GM23338 (cell line): ENCODE measurements around the gene PRRX1. TPM values are rescaled to one million over a fixed set of nuclear protein-coding genes. Genes with fewer than 3 reads are reported as not detected.
A peak's percentile ranks its signal among the peaks of the same experiment; 100 is the strongest.

Experiments used
- ATAC-seq: fragments of 200-7000 bp; cut with Tn5 transposase; 3 replicates; pipeline ENCODE4 v1.9.1; 2020
- DNase-seq: peaks from one replicate; pipeline ENCODE4 v3.0.0-alpha.2; 2015; ENCODE audit warnings: low spot score
- H2AFZ ChIP-seq: fragments of 200-600 bp; sonication (generic); 2 replicates; pipeline ENCODE4 v1.8.0; 2016; ENCODE audit warnings: antibody characterized with exemption, mild to moderate bottlenecking, moderate library complexity
- H3F3A ChIP-seq: fragments of 200-600 bp; sonication (generic); replicated peaks from 2 replicates; pipeline ENCODE4 v1.8.0; 2017; ENCODE audit warnings: antibody characterized with exemption, mixed run types, low read depth
- H3K27ac ChIP-seq: fragments of 200-600 bp; sonication (generic); 2 replicates; pipeline ENCODE4 v1.6.1; 2016; ENCODE audit warnings: low read depth
- H3K27me3 ChIP-seq: fragments of 200-600 bp; sonication (generic); 2 replicates; pipeline ENCODE4 v1.8.0; 2016; ENCODE audit warnings: mild to moderate bottlenecking, mixed run types, moderate library complexity; ENCODE audit not compliant: insufficient read depth
- H3K36me3 ChIP-seq: fragments of 200-600 bp; sonication (generic); 2 replicates; pipeline ENCODE4 v1.8.0; 2016; ENCODE audit warnings: mild to moderate bottlenecking; ENCODE audit not compliant: insufficient read depth
- H3K4me1 ChIP-seq: fragments of 200-600 bp; sonication (generic); 2 replicates; pipeline ENCODE4 v1.8.0; 2016; ENCODE audit warnings: mild to moderate bottlenecking, moderate library complexity; ENCODE audit not compliant: insufficient read depth
- H3K4me2 ChIP-seq: fragments of 200-600 bp; sonication (generic); 2 replicates; pipeline ENCODE4 v1.7.1; 2017; ENCODE audit warnings: mixed run types
- H3K4me3 ChIP-seq: fragments of 200-600 bp; sonication (generic); 2 replicates; pipeline ENCODE4 v1.6.1; 2016; ENCODE audit warnings: mixed run types
- H3K79me2 ChIP-seq: fragments of 200-600 bp; sonication (generic); replicated peaks from 2 replicates; pipeline ENCODE4 v1.8.0; 2017; ENCODE audit warnings: mild to moderate bottlenecking; ENCODE audit not compliant: insufficient read depth
- H3K9me2 ChIP-seq: fragments of 200-600 bp; sonication (generic); 2 replicates; pipeline ENCODE4 v1.8.0; 2017; ENCODE audit not compliant: insufficient read depth
- H4K20me1 ChIP-seq: fragments of 200-600 bp; sonication (generic); replicated peaks from 2 replicates; pipeline ENCODE4 v1.8.0; 2017; ENCODE audit warnings: mild to moderate bottlenecking; ENCODE audit not compliant: insufficient read depth
- H3K27ac Mint-ChIP-seq: 2 replicates; pipeline ENCODE4 v1.8.0; 2020; ENCODE audit warnings: inconsistent platforms, mild to moderate bottlenecking, moderate library complexity, mixed read lengths
- H3K27me3 Mint-ChIP-seq: 3 replicates; pipeline ENCODE4 v1.8.0; 2022; ENCODE audit warnings: low read depth, mild to moderate bottlenecking, moderate library complexity, mixed read lengths, inconsistent platforms; ENCODE audit not compliant: insufficient read depth, poor library complexity
- H3K36me3 Mint-ChIP-seq: 3 replicates; pipeline ENCODE4 v1.8.0; 2021; ENCODE audit warnings: low read depth, mild to moderate bottlenecking, inconsistent platforms, moderate library complexity, mixed read lengths
- H3K4me1 Mint-ChIP-seq: 3 replicates; pipeline ENCODE4 v1.8.0; 2020; ENCODE audit warnings: mild to moderate bottlenecking, inconsistent platforms, mixed read lengths
- H3K4me3 Mint-ChIP-seq: 3 replicates; pipeline ENCODE4 v1.8.0; 2021; ENCODE audit warnings: moderate library complexity, mild to moderate bottlenecking, inconsistent platforms, mixed read lengths
- H3K9me3 Mint-ChIP-seq: 3 replicates; pipeline ENCODE4 v1.8.0; 2020; ENCODE audit warnings: moderate library complexity, mild to moderate bottlenecking, inconsistent platforms, mixed read lengths
- CREB1 ChIP-seq: fragments of 250-450 bp; sonication (Bioruptor Pico); IDR thresholded peaks from 2 replicates; pipeline ENCODE4 v1.5.0; 2020; ENCODE audit warnings: low read depth, mild to moderate bottlenecking, moderate library complexity
- EZH2 ChIP-seq: fragments of 200-600 bp; sonication (generic); IDR thresholded peaks from one replicate; pipeline ENCODE4 v1.8.0; 2017; ENCODE audit warnings: antibody characterized with exemption, mild to moderate bottlenecking, low read depth; ENCODE audit not compliant: unreplicated experiment
- EZH2phosphoT487 ChIP-seq: fragments of 200-600 bp; sonication (generic); IDR thresholded peaks from one replicate; pipeline ENCODE4 v1.8.1; 2018; ENCODE audit warnings: antibody characterized with exemption; ENCODE audit not compliant: unreplicated experiment
- JUNB ChIP-seq: IDR thresholded peaks from one replicate; pipeline ENCODE4 v1.6.1; 2016; ENCODE audit warnings: antibody characterized with exemption; ENCODE audit not compliant: unreplicated experiment
- STAT1 ChIP-seq: IDR thresholded peaks from one replicate; pipeline ENCODE4 v1.6.1; 2016; ENCODE audit warnings: antibody characterized with exemption; ENCODE audit not compliant: unreplicated experiment
- ZNF114 ChIP-seq: fragments of 250-450 bp; sonication (Bioruptor Pico); IDR thresholded peaks from 2 replicates; pipeline ENCODE4 v1.5.0; 2020; ENCODE audit warnings: mild to moderate bottlenecking, moderate library complexity
- ZNF331 ChIP-seq: fragments of 250-450 bp; sonication (Bioruptor Pico); IDR thresholded peaks from 2 replicates; pipeline ENCODE4 v1.5.0; 2020; ENCODE audit warnings: low read depth, mild to moderate bottlenecking, moderate library complexity
- polyA plus RNA-seq: library from polyadenylated mRNA; unstranded; fragments of >200 nt; fragmentation: Nextera tagmentation; extraction: Ambion mirVana; gene quantifications from 2 replicates; pipeline ENCODE4 v1.2.1, GENCODE V29; 2016
- total RNA-seq: library from RNA; depleted of rRNA; stranded (reverse); fragments of >200 nt; shearing (Covaris generic); gene quantifications from 2 replicates; pipeline ENCODE4 v1.2.3, GENCODE V29; 2014
- TF ChIP-seq, protein P1 (sequence below): IDR thresholded peaks from 2 replicates; pipeline ENCODE4 v1.6.1; 2016; ENCODE audit warnings: antibody characterized with exemption
- TF ChIP-seq, protein P2 (sequence below): fragments of 250-450 bp; sonication (Bioruptor Pico); IDR thresholded peaks from 2 replicates; pipeline ENCODE4 v1.5.0; 2020; ENCODE audit warnings: mild to moderate bottlenecking, moderate library complexity

PRRX1 gene
- total and polyA plus RNA-seq, 2 experiments from 2014 or later, result 0.58 TPM; not detected in 1

- no peak for TF ChIP-seq JUNB
- TF ChIP-seq STAT1, result no peak
- no peak for TF ChIP-seq ZNF114 (CRISPR knock-in tag)
- no peaks in the 10 kb centered on the region for H3K9me3 Mint-ChIP-seq
- Histone ChIP-seq H3K9me2 (no peaks in the 10 kb centered on the region), H4K20me1 (no peaks in the 10 kb centered on the region), H3F3A (no peaks in the 10 kb centered on the region), H2AFZ (no peak overlapping the region), H3K79me2 (no peaks in the 10 kb centered on the region), H3K27ac (no peak overlapping the region), H3K36me3 (no peaks in the 10 kb centered on the region), H3K4me3 (no peak overlapping the region), H3K4me2 (no peak overlapping the region), H3K4me1 (peaks cover 6% of the 10 kb centered on the region), H3K27me3 (no peaks in the 10 kb centered on the region)
- no peak overlapping the region for H3K4me3 Mint-ChIP-seq
- no peaks in the 10 kb centered on the region for H3K36me3 Mint-ChIP-seq
- H3K27ac Mint-ChIP-seq, result no peak overlapping the region
- DNase-seq (no peak), ATAC-seq (no peak)
- H3K27me3 Mint-ChIP-seq, result no peaks in the 10 kb centered on the region
- peaks cover 4% of the 10 kb centered on the region; the same call in 1 of the 3 replicates for H3K4me1 Mint-ChIP-seq
Measured at GRCh38 chr1:170700842-170701615, 37.1 kb downstream of the PRRX1 start.

DNA sequence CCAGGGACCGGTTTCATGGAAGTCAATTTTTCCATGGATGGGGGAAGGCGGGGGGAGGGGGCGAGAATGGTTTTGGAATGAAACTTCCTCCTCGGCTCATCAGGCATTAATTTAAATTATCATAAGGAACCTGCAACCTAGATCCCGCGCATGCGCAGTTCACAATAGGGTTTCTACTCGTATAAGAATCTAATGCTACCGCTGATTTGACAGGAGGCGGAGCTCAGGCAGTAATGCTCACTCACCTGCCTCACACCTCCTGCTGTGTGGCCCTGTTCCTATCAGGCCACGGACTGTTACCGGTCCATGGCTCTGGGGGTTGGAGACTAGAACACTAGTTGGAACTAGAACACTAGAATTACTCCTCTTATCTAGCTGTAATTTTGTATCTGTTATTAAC is 38.0 kb downstream of the PRRX1 start:
- Histone ChIP-seq H3K27me3 (no peaks in the 10 kb centered on the region), H3K4me1 (peaks cover 6% of the 10 kb centered on the region), H3K9me2 (no peaks in the 10 kb centered on the region), H3F3A (no peaks in the 10 kb centered on the region), H3K4me2 (no peak overlapping the region), H3K79me2 (no peaks in the 10 kb centered on the region), H3K36me3 (no peaks in the 10 kb centered on the region), H3K4me3 (no peak overlapping the region), H2AFZ (no peak overlapping the region), H3K27ac (no peak overlapping the region), H4K20me1 (no peaks in the 10 kb centered on the region)
- ATAC-seq, result no peak; the same call in 2 of the 3 replicates
- Mint-ChIP-seq H3K27ac (no peak overlapping the region), H3K4me3 (no peak overlapping the region), H3K4me1 (peaks cover 4% of the 10 kb centered on the region; the same call in 1 of the 3 replicates), H3K9me3 (no peaks in the 10 kb centered on the region), H3K27me3 (no peaks in the 10 kb centered on the region), H3K36me3 (no peaks in the 10 kb centered on the region)
- DNase-seq, result peak; percentile 24
- TF ChIP-seq EZH2phosphoT487, result no peak

GRCh38 chr1:170703591-170703990 is 39.7 kb downstream of the PRRX1 start:
- Mint-ChIP-seq H3K36me3 (no peaks in the 10 kb centered on the region), H3K4me1 (peaks cover under 1% of the 10 kb centered on the region; the same call in 1 of the 3 replicates), H3K27ac (no peak overlapping the region), H3K9me3 (no peaks in the 10 kb centered on the region), H3K4me3 (no peak overlapping the region), H3K27me3 (no peaks in the 10 kb centered on the region)
- Histone ChIP-seq H3K27me3 (no peaks in the 10 kb centered on the region), H3K79me2 (no peaks in the 10 kb centered on the region), H3K9me2 (no peaks in the 10 kb centered on the region), H3K4me1 (no peaks in the 10 kb centered on the region; the same call in 1 of the 2 replicates), H3K36me3 (no peaks in the 10 kb centered on the region), H3K27ac (no peak overlapping the region), H2AFZ (no peak overlapping the region), H3K4me3 (no peak overlapping the region), H3K4me2 (no peak overlapping the region), H3F3A (no peaks in the 10 kb centered on the region), H4K20me1 (no peaks in the 10 kb centered on the region)
- no peak for ATAC-seq
- no peak for DNase-seq
- no peak for TF ChIP-seq STAT1
- TF ChIP-seq, protein P1, sequence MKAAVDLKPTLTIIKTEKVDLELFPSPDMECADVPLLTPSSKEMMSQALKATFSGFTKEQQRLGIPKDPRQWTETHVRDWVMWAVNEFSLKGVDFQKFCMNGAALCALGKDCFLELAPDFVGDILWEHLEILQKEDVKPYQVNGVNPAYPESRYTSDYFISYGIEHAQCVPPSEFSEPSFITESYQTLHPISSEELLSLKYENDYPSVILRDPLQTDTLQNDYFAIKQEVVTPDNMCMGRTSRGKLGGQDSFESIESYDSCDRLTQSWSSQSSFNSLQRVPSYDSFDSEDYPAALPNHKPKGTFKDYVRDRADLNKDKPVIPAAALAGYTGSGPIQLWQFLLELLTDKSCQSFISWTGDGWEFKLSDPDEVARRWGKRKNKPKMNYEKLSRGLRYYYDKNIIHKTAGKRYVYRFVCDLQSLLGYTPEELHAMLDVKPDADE, result no peak
- TF ChIP-seq CREB1 (CRISPR knock-in tag), result no peak
- no peak for TF ChIP-seq ZNF114 (CRISPR knock-in tag)
- TF ChIP-seq, protein P2, sequence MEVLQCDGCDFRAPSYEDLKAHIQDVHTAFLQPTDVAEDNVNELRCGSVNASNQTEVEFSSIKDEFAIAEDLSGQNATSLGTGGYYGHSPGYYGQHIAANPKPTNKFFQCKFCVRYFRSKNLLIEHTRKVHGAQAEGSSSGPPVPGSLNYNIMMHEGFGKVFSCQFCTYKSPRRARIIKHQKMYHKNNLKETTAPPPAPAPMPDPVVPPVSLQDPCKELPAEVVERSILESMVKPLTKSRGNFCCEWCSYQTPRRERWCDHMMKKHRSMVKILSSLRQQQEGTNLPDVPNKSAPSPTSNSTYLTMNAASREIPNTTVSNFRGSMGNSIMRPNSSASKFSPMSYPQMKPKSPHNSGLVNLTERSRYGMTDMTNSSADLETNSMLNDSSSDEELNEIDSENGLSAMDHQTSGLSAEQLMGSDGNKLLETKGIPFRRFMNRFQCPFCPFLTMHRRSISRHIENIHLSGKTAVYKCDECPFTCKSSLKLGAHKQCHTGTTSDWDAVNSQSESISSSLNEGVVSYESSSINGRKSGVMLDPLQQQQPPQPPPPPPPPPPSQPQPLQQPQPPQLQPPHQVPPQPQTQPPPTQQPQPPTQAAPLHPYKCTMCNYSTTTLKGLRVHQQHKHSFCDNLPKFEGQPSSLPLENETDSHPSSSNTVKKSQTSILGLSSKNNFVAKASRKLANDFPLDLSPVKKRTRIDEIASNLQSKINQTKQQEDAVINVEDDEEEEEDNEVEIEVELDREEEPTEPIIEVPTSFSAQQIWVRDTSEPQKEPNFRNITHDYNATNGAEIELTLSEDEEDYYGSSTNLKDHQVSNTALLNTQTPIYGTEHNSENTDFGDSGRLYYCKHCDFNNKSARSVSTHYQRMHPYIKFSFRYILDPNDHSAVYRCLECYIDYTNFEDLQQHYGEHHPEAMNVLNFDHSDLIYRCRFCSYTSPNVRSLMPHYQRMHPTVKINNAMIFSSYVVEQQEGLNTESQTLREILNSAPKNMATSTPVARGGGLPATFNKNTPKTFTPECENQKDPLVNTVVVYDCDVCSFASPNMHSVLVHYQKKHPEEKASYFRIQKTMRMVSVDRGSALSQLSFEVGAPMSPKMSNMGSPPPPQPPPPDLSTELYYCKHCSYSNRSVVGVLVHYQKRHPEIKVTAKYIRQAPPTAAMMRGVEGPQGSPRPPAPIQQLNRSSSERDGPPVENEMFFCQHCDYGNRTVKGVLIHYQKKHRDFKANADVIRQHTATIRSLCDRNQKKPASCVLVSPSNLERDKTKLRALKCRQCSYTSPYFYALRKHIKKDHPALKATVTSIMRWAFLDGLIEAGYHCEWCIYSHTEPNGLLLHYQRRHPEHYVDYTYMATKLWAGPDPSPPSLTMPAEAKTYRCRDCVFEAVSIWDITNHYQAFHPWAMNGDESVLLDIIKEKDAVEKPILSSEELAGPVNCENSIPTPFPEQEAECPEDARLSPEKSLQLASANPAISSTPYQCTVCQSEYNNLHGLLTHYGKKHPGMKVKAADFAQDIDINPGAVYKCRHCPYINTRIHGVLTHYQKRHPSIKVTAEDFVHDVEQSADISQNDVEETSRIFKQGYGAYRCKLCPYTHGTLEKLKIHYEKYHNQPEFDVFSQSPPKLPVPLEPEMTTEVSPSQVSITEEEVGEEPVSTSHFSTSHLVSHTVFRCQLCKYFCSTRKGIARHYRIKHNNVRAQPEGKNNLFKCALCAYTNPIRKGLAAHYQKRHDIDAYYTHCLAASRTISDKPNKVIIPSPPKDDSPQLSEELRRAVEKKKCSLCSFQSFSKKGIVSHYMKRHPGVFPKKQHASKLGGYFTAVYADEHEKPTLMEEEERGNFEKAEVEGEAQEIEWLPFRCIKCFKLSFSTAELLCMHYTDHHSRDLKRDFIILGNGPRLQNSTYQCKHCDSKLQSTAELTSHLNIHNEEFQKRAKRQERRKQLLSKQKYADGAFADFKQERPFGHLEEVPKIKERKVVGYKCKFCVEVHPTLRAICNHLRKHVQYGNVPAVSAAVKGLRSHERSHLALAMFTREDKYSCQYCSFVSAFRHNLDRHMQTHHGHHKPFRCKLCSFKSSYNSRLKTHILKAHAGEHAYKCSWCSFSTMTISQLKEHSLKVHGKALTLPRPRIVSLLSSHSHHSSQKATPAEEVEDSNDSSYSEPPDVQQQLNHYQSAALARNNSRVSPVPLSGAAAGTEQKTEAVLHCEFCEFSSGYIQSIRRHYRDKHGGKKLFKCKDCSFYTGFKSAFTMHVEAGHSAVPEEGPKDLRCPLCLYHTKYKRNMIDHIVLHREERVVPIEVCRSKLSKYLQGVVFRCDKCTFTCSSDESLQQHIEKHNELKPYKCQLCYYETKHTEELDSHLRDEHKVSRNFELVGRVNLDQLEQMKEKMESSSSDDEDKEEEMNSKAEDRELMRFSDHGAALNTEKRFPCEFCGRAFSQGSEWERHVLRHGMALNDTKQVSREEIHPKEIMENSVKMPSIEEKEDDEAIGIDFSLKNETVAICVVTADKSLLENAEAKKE (CRISPR knock-in tag), result no peak
- no peak for TF ChIP-seq JUNB
- no peak for TF ChIP-seq EZH2
- no peak for TF ChIP-seq ZNF331 (CRISPR knock-in tag)
